HG02759 (cell line): ENCODE data around the gene C11orf58.

Experiments used
- ATAC-seq: cut with Tn5 transposase; IDR thresholded peaks from one replicate; pipeline ENCODE4 v1.9.1; 2021; ENCODE audit warnings: mild to moderate bottlenecking, moderate library complexity; ENCODE audit not compliant: unreplicated experiment

Gene C11orf58

DNA sequence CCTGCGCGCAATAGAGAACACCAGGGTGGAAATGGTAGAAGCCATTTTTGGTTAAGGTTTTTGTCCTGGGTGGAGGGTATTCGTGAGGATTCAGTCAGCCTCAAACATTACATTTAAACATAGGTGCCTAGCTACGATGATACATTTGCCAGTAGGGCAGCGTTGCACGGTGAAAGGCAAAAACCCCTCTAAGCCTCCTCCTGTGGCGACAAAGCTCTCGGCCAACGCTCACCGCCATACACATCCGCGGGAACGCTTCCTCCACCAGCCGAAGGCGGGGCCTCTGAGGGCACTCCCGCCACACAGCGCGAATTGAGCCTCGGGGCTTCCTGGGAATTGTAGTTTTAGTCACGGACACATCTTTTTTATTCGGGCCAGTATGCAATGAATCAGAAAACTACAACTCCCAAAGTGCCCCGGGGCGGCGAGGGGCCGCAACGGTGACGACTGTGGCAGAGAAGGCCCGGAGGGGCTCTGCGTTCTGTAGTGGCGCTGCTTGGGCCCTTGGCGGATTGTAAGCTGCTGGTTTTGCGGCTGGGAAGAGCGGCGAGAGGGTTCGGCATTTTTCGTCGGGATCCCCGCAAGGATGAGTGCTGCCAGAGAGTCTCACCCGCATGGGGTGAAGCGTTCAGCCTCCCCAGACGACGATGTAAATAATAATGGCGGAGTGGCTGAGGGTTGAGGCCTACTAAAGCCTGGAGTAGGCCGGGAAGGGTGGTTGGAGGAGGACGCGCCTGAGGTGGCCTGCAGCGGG is at the start of gene C11orf58:
Gene C11orf58 (plus strand): TSS at position 455 of the 754 bp plus-strand sequence. CDS start 132 bp downstream, at position 587.
- ATAC-seq, result peak; percentile 97

DNA sequence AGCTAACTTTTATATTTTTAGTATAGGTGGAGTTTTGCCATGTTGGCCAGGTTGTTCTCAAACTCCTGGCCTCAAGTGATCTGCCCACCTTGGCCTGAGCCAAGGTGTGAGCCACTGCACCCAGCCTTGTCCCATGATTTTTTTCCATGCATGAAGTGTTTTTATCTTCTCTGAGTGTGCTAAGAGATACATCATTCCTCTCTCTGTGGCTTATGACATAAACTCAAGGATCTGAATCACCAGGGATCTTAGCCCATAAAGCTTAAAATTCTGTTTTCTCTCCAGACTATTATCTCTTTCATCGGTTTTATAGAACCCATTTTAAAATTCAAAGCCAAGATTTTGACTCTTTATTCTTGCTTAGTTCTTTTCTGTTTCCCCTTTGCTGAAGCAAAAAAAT is 48.4 kb upstream of the C11orf58 start:
- no peak for ATAC-seq

DNA sequence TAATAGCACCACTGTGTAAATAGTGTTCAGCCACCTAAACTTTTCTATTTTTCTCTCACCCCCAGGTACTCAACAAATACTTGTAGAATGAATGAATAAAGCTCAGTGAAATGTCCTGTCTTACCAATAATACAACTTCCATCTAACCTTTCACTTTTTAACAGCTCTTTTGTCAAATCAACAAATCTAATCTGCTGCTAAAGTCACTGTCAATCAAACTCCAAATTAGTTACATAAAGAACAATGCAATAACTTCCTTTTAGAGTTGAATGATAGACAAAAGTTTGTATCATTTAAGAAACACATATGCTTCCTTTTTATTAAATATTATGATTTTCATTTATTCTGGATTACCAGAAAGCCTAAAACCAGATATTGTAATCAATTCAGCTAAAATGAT is 34.7 kb upstream of the C11orf58 start:
- ATAC-seq, result no peak

DNA sequence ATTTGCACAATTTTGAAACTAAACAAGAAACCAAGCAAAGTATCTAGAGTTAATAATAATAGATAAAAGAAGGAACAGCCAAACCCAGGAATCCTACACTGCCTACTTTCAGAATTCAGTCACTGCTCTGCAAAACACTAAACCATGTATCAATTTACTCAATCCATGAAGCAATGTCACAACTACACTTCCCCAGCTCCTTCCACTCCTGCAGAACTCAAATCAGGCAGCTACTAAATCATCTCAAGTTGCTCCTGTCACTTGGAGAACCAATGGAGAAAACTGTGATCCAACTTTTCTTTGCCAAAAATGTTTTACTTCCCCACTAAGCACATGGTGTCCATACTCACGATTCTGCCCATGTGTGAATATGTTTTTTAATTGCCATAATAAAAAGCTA is 24.9 kb upstream of the C11orf58 start:
- no peak for ATAC-seq

DNA sequence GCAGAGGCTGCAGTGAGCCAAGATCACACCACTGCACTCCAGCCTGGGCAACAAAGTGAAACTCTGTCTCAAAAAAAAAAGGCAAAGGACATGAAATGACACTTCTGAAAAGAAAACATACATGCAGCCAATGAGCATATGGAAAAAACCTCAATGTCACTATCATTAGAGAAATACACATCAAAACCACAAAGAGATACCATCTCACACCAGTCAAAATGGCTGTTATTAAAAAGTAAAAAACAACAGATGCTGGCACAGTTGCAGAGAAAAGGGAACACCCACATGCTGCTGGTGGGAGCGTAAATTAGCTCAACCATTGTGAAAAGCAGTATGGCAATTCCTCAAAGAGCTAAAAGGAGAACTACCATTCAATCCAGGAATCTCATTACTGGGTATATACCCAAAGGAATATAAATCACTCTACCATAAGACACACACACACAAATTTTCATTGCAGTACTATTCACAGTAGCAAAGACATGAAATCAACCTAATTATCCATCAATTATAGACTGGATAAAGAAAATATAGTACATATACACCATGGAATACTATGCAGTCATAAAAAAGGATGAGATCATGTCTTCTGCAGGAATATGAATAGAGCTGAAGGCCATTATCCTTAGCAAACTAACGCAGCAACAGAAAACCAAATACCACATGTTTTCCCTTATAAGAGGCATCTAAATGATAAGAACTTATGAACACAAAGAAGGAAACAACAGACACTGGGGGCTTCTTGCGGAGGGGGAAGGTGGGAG is 15.7 kb upstream of the C11orf58 start:
- no peak for ATAC-seq

DNA sequence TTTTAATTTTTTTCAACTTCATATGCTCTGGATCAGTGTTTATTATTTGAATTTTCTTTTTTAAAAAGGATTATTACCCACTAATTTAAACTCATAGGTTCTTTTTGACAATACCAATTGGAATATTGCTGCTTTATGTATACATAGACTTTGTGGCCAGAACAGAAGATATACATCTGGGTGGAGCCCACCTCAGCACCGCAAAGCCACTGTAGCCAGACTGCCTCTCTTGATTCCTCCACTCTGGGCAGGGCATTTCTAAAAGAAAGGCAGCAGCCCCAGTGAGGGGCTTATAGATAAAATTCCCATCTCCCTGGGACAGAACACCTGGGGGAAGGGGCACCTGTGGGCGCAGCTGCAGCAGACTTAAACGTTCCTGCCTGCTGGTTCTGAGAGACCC is 10.6 kb upstream of the C11orf58 start:
- ATAC-seq, result no peak

DNA sequence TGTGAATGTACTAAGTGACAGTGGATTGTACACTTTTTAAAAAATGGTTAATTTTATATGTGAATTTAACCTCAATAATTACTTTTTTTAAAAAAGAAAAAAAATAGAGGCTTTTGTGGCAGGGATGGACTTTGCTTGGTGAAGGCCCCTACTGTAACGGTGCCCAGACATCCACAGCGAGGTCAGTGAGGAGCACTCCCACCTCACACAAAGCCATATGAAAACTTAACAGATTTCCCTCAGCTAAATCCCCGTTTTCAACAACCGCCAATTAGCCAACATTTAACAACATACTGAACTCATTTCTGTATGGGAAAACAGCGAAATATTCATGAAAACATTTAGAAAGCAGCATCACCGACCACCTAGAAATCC is 642 bp upstream of the C11orf58 start:
- ATAC-seq, result peak; percentile 16

DNA sequence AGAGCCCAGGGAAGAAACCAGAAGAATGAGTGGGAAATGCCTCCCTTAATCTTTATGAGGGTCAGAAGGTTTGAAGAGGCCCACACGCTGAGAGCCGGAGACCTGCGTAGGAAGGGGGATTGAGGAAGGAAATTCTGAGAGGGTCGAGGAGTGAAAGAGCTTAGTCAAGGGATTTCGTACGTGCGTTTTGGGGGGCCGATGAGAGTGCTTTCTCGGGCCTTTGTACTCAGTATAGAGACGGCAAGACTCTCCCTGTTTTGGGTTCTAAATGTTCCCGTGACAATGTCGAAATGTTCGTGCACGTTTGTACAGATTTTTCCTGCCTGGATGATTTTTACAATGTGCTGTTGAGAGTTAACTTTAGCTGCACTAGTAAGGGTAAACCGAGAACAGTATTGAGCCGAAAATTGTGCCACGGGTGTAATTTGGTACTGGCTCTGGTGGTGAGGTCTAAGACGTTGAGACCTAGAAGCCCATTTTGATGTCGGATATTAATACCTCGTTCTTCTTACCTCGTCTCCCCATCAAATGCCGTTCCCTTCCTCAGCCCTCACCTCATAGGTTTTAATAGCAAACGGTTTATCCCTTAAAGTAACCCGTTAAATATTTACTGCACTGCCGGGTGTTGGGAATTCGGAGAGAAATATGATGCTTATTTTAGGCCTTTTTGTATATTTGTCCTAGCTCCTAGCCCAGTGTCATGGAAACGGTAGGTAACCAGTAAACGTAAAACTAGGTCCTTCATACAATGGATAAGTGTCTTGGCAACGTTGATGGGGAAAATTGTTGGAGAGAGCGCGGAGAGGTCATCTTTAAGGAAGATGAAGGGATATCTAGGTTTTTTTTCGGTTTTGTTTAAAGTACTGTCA is 734 bp downstream of the C11orf58 start:
- no peak for ATAC-seq

DNA sequence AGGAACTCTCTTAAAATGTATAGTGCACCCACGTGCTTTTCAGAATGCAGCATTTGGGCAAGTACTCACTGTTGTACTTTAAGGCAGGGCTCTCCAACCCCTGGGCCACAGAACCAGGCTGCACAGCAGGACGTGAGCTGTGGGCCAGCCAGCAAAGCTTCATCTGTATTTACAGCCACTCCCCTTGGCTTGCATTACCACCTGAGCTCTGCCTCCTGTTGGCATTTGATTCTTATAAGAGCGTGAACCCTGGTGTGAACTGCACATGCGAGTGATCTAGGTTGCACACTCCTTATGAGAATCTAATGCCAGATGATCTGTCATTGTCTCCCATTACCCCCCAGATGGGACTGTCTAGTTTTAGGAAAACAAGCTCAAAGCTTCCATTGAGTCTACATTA is 3.0 kb downstream of the C11orf58 start:
- no peak for ATAC-seq

DNA sequence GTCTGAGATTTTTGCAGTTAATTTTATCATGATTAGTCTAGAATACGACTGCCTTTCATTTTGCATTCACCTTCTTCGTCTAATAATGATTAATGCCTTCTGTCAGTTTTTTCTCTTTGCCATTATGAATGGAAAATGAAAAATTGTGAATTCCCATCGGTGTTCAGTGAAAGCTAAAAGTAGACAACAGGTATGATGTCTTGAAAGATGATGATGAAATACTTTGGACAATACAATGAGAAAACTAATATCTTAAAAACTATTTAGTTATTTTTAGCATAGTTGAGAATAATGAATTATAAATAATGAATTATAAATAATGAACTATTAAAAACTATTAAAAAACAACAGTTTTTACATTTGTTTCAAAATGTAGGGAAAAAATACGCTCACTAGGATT is 5.0 kb downstream of the C11orf58 start:
- ATAC-seq, result no peak

DNA sequence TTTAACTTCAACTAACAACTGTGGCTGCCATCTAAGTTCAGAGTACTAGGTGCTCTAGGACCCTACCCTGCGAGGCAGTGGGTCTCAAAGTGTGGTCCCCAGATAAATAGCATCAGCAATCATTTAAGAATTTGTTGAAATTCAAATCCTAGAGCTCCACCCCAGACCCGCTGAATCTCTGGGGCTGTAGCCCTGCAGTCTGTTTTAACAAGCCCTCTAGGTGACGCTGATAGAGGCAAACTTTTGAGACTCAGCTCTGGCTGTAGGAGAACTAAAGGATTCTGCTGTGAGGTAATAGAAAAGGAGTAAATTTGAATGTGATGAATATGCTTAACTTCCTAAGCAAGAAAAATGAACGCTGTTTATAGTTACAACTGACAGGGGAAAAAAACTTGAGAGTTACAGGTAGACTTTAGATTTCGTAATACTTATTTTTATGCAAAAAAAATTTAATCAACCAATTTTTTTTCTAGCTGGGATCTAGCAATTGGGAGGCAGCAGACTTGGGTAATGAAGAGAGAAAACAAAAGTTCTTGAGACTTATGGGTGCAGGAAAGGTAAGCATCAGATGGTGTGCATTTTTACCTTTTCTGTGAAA is 5.8 kb downstream of the C11orf58 start:
- no peak for ATAC-seq

DNA sequence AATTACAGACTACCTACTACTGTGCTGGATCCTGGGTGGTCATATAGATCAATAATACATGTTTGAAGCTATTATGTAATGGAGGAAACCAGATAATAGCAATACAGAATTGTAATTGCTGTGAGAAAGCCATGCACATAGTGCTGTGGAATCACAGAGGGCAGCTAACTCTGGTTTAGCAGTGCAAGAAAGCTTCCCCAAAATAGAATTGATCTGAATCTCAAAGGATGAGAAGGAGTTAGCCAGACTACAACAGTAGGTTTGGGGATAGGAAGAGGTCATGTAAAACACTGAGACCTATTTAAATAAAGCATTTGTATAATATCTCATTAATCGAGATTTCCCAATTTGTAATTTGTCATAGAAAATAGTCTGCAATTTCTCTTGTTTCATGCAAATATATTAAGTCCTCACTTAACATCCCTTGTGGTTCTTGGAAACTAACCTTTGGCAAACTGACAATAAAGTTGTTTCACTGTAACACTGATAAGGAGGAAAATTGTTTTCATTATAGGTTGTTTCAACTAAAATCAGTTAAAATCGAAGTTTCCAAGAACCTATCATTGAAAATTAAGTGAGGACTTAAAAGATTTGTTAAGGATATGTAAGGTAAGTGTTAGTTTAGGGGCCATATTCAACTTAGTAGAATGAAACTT is 7.6 kb downstream of the C11orf58 start:
- ATAC-seq, result no peak

DNA sequence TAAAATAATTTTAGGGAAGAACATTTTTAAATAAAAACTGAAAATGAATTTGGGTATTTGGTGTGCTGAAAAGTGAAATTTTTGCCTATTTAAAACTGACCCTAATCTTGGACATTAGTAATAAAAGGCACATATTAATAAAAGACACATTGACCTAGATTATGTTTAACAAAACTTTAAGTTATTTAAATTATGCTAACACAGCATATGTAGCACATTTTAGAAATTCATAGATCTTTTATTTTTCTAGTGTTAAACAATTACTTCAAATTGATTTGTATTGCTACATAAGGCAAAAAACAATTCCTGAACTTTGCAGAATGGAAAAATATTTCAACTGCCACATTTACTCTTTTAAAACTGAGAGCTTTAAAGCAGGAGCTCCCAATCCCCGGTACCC is 10.6 kb downstream of the C11orf58 start:
- ATAC-seq, result no peak

DNA sequence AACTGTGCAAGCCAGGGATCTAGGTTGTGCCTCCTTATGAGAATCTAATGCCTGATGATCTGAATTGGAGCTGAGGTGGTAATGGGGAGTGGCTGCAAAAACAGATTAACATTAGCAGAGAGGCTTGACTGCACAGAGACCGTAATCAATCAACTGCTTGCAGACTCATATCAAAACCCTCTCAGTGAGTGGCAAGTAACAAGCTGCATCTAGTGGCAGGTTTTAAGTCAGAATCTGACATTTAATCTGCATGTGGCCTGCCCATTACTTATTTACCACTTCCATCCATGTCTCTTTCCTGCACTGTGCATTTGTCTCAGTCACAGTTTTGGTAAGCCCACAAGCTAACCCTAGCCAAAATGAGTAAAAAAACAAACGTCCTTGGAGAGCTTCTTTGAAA is 11.2 kb downstream of the C11orf58 start:
- peak; percentile 67 for ATAC-seq

DNA sequence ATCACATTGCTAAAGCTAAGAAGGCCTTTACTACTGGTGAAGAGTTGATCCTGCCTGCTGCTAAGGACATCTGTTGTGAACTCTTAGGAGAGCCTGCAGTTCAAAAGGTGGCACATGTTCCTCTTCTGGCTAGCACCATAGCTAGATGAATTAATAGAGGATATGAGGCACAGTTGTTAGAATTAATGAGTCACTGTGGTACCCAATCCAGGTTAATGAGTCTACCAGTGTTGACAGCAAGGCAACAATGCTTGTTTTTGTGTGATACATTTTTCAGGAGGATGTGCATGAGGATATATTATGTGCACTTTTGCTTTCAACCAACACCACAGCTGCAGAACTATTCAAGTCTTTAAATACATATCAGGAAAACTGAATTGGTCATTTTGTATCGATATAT is 12.0 kb downstream of the C11orf58 start:
- ATAC-seq, result no peak

DNA sequence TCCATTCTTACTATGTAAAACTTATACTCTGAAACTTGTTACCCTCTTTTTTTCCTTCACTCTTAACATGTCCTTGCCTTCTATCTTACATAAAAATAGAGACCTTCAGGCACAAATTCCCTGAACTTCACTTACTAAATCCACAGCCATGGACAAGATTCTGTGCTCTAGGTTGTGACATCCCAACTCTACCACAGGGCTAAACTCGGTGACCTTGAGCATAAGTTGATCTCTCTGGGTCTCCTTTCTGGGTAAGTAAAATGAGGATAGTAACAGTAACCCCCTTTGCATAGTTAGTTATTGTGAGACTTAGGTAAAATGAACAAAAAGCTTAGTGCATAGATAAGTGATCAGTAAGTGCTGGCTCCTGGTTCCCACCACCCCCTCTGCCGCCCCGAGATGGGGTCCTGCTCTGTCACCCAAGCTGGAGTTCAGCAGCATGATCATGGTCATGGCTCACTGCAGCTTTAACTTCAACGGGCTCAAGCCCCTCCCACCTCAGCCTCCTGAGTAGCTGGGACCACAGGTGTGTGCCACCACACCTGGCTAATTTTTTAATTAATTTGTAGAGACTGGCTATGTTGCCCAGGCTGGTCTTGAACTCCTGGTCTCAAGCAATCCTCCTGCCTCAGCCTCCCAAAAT is 20.1 kb downstream of the C11orf58 start:
- no peak for ATAC-seq

DNA sequence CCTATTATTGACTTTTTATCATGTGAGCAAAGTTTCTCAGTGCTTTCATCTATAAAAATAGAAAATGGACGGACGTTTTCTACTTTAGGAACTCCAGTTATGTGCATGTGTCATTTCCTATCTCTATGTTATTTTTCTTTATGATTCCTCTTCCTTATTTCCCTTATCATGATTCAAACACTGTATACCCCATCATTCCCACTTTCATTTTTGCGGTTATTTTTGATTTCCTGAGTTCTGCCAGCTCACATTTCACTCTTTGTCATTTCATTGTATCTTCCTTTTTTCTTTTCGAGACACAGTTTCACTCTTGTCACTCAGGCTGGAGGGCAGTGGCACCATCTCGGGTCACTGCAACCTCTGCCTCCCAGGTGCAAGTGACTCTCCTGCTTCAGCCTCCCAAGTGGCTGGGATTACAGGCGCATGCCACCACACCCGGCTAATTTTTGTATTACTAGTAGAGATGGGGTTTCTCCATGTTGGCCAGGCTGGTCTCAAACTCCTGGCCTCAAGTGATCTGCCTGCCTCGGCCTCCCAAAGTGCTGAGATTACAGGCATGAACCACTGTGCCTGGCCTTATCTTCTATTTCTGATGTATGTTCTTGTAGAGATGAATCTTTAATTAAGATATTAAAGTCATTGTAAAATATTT is 21.5 kb downstream of the C11orf58 start:
- no peak for ATAC-seq

DNA sequence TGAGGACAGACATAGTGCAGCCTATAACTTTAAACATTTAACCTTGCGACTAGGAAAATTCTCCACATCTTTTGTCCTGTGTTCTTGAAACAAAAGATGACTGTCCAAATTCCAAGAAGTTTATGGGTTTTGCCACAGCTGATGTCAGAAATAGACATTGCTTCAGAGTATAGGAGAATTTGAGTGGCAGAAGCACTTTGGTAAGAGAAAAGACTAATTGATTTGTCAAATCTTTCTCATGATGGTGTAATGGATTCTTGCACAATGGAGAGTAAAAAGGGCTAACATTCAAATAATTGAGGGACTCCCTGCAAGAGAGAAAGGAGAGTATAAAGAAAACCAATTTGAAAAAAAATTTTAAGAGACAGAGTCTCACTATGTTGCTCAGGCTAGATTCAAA is 25.3 kb downstream of the C11orf58 start:
- no peak for ATAC-seq

DNA sequence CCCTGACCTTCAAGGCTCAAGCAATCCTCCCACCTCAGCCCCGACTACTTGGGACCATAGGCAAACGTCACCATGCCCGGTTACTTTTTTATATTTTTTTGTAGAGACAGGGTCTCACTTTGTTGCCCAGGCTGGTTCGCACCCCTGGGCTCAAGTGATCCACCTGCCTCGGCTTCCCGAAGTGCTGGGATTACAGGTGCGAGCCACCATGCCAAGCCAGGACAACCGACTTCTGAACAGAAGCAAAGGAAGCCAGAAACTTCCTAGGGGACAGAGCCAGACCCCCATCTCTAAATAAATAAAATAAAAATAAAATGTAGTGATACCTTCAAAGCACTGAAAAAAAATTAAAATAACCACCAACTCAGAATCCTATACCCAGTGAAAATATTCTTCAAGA is 26.4 kb downstream of the C11orf58 start:
- ATAC-seq, result no peak

DNA sequence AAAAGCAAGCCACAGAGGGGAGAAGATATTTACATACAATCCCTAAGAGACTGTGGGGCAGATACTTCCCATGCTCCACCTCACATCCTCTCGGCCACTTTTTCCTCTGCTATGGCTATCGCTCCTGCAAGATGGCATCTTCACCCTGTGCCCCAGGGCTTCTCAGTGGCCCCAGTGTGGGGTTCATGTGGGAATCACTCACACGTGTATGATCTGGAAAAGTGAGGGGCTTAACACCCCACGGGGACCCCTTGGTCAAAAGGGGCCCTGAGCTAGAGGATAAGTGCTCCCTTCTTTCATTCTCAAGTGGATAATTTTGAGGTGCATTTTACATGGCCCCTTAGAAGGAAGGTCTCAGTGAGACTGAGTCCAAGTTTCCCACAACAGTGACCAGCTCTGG is 28.7 kb downstream of the C11orf58 start:
- no peak for ATAC-seq
